Keratinocyte (primary cell): ENCODE measurements around the gene CD177.
"Not testable (repeated sequence)": the region's sequence is repeated elsewhere in the genome, so short reads cannot be mapped to it uniquely, and the experiment has no call there.

Experiments
- EZH2 ChIP-seq: IDR thresholded peaks from one replicate; pipeline ENCODE4 v1.6.1; 2012; ENCODE audit warnings: inconsistent platforms, mild to moderate bottlenecking, low read length, moderate library complexity
- TF ChIP-seq, protein P1 (sequence below), 3 experiments: IDR thresholded peaks in 1 of 3; conservative IDR thresholded peaks in 1 of 3; optimal IDR thresholded peaks in 1 of 3; 2 replicates in 2 of 3; 3 replicates in 1 of 3; pipeline versions ENCODE3 to v1.5.1; 2011; ENCODE audit warnings: low read length in 3 of 3, mild to moderate bottlenecking in 3 of 3, moderate library complexity in 2 of 3, control low read depth in 1 of 3, inconsistent platforms in 1 of 3; ENCODE audit not compliant: insufficient read depth in 2 of 3; ENCODE audit errors: extremely low read depth in 1 of 3

DNA sequence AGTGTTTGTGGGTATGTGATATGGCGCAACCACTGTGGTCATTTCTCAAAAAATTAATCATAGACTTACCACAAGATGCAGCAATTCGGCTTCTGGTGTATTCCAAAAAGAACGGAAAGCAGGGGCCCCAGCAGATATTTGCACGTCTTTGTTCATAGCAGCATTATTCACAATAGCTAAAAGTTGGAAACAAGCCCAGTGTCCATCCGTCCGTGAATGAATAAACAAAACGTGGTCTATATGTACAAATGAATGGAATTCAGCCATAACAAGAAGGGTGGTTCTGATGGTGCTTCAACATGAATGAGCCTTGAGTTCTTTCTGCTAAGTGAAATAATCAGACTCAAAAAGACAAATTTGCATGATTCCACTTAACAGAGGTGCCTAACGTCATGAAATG lies 11.4 kb upstream of the CD177 start:
- TF ChIP-seq, protein P1, sequence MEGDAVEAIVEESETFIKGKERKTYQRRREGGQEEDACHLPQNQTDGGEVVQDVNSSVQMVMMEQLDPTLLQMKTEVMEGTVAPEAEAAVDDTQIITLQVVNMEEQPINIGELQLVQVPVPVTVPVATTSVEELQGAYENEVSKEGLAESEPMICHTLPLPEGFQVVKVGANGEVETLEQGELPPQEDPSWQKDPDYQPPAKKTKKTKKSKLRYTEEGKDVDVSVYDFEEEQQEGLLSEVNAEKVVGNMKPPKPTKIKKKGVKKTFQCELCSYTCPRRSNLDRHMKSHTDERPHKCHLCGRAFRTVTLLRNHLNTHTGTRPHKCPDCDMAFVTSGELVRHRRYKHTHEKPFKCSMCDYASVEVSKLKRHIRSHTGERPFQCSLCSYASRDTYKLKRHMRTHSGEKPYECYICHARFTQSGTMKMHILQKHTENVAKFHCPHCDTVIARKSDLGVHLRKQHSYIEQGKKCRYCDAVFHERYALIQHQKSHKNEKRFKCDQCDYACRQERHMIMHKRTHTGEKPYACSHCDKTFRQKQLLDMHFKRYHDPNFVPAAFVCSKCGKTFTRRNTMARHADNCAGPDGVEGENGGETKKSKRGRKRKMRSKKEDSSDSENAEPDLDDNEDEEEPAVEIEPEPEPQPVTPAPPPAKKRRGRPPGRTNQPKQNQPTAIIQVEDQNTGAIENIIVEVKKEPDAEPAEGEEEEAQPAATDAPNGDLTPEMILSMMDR (optimal IDR thresholded peaks at IDR 0.05 in 1 of 3, IDR thresholded peaks at IDR 0.05 in 1 of 3, conservative IDR thresholded peaks at IDR 0.05 in 1 of 3; ENCODE audit: extremely low read depth in 1 of 3, insufficient read depth in 2 of 3, low read length in 3 of 3): not testable (repeated sequence)
- TF ChIP-seq EZH2: not testable (repeated sequence)
